ENCODE results near the gene ITFG1. TPM values are rescaled to one million over a fixed set of nuclear protein-coding genes. Genes with fewer than 3 reads are reported as not detected.

ITFG1 gene
- total RNA-seq, 2 experiments from 2014 or later = 33.7 to 37.9 TPM

GRCh38 chr16:47311738-47312505, 148.9 kb downstream of the ITFG1 start:
- peak overlapping the region; percentile 70 for H3K4me2 ChIP-seq (ENCODE audit: low read length)
- no peak for TF ChIP-seq CTCF (conservative IDR thresholded peaks at IDR 0.05; ENCODE audit: low read length)
- TF ChIP-seq EZH2phosphoT487 (IDR thresholded peaks at IDR 0.05; ENCODE audit: borderline replicate concordance, low read depth, low read length) = no peak

GRCh38 chr16:47310792-47311211, 150.1 kb downstream of the ITFG1 start:
- intact Hi-C loops (cut with micrococcal nuclease; ENCODE audit: unreplicated experiment) = loop anchor here (5.0 to 10.0 kb wide), 4 partner anchors 151 to 181 kb away; partner anchors contain the start of genes ITFG1, NETO2 and PHKB
- BruUV-seq (replicated peaks) = no TSS peak
- Histone ChIP-seq H4K20me1 (ENCODE audit: insufficient read depth, low read length) (no peaks in the 10 kb centered on the region), H2AFZ (ENCODE audit: low read length) (peak overlapping the region; percentile 60; the same call in 1 of the 2 replicates), H3K4me2 (ENCODE audit: low read length) (peak overlapping the region; percentile 70), H3K79me2 (ENCODE audit: insufficient read depth, low read depth, low read length) (0 out of 2 replicates have a peak, but pooled peaks cover 6% of the 10 kb centered on the region), H3K9me2 (ENCODE audit: insufficient read depth, low read length) (no peaks in the 10 kb centered on the region), H3K27ac (ENCODE audit: low read depth, low read length, poor library complexity, severe bottlenecking) (peak overlapping the region; percentile 80), H3K36me3 (ENCODE audit: insufficient read depth, low read length) (peaks cover 25% of the 10 kb centered on the region), H3K4me3 (ENCODE audit: low read depth, low read length, poor library complexity, severe bottlenecking) (peak overlapping the region; percentile 43), H3K9me3 (ENCODE audit: low read length) (no peaks in the 10 kb centered on the region), H3K4me1 (ENCODE audit: insufficient read depth, low read length, poor library complexity, severe bottlenecking) (peaks cover 31% of the 10 kb centered on the region)
- TF ChIP-seq EZH2phosphoT487 (IDR thresholded peaks at IDR 0.05; ENCODE audit: borderline replicate concordance, low read depth, low read length) = no peak
- TF ChIP-seq CTCF (conservative IDR thresholded peaks at IDR 0.05; ENCODE audit: low read length) = no peak
- peak; percentile 57 for DNase-seq (ENCODE audit: low spot score)
- CTCF ChIA-PET (ENCODE audit: unreplicated experiment) = no interaction called here
- POLR2A ChIA-PET = interaction anchor here (0.5 to 1.5 kb wide), 7 partner anchors 8 to 1119 kb away, joined by 3 to 7 read pairs (median 4); partner anchors contain the start of genes ITFG1 and PHKB

More at GRCh38 chr16:47311738-47312505, 148.9 kb downstream of the ITFG1 start:
- Histone ChIP-seq H2AFZ (ENCODE audit: low read length) (peak overlapping the region; percentile 60; the same call in 1 of the 2 replicates), H4K20me1 (ENCODE audit: insufficient read depth, low read length) (no peaks in the 10 kb centered on the region), H3K27ac (ENCODE audit: low read depth, low read length, poor library complexity, severe bottlenecking) (peak overlapping the region; percentile 80), H3K4me1 (ENCODE audit: insufficient read depth, low read length, poor library complexity, severe bottlenecking) (peaks cover 31% of the 10 kb centered on the region), H3K4me3 (ENCODE audit: low read depth, low read length, poor library complexity, severe bottlenecking) (peak overlapping the region; percentile 43), H3K9me2 (ENCODE audit: insufficient read depth, low read length) (no peaks in the 10 kb centered on the region), H3K9me3 (ENCODE audit: low read length) (no peaks in the 10 kb centered on the region), H3K79me2 (ENCODE audit: insufficient read depth, low read depth, low read length) (0 out of 2 replicates have a peak, but pooled peaks cover 6% of the 10 kb centered on the region), H3K36me3 (ENCODE audit: insufficient read depth, low read length) (peaks cover 25% of the 10 kb centered on the region)
- no TSS peak for BruUV-seq (replicated peaks)
- ChIA-PET CTCF (ENCODE audit: unreplicated experiment) (no interaction called here), POLR2A (interaction anchor here (0.6 to 1.5 kb wide), 8 partner anchors 21 to 182 kb away, joined by 3 to 6 read pairs (median 4); no protein-coding TSS in a partner anchor)
- DNase-seq (ENCODE audit: low spot score) = peak; percentile 49
- intact Hi-C loops (cut with micrococcal nuclease; ENCODE audit: unreplicated experiment) = loop anchor here (5.0 to 10.0 kb wide), 4 partner anchors 150 to 180 kb away; partner anchors contain the start of genes ITFG1, NETO2 and PHKB

All from OCI-LY7 (cell line).